Germinal center (tissue), 1 donor: ENCODE results near the gene RALGAPA1.
"Not testable (repeated sequence)": the region's sequence is repeated elsewhere in the genome, so short reads cannot be mapped to it uniquely, and the experiment has no call there.

Experiments
- DNase-seq: peaks from one replicate; pipeline ENCODE4 v3.0.0; 2012; ENCODE audit warnings: mixed read lengths, low spot score

RALGAPA1 gene

DNA sequence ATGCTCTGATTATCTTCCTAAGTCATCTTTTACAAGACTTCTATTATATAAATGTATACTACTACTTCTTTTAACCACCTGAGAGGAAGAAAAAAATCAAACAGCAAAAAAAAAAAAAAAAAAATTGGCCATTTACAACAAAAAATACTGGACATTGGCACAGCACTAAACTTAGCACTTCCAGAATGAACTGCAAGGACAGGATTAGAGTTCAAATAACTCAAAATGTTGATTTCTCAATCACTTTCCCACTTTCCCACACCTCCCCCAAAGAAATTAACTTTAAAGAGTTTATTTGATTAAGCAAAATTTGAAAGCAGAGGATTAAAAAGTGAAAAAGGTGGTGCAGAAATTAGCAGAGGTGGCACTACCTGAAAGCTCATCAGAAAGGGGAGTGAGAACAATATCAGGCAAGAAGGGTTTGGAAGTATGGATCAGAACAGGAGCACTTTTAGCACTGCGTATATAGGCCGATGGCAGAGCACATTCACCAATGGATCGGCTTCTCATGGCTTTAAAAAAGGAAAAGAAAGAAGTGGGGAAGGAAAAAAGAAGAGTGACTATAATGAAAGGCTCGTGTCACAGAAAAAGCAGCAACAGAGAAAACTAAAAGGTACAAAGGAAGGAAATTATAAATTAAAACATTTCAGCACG is 109.2 kb downstream of the RALGAPA1 start:
- no peak for DNase-seq

DNA sequence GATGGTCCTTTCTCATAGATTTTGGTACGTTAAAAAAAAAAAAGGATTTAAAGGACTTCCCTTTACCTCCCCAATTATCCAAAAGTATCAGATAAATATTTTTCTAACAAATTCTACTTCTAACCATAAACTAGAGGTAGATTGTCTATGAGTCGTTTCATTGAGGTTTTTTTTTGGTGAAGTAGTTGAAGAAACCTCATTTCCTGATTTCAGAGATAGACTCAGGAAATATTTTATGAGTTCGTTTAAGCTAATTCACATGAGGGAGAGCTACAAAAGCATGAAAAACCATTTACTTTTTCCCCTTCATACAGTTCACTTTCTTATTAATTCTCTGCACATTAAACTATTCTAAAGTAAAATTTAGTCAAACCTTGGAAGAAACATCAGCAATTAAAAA is 112.5 kb downstream of the RALGAPA1 start:
- DNase-seq: no peak

DNA sequence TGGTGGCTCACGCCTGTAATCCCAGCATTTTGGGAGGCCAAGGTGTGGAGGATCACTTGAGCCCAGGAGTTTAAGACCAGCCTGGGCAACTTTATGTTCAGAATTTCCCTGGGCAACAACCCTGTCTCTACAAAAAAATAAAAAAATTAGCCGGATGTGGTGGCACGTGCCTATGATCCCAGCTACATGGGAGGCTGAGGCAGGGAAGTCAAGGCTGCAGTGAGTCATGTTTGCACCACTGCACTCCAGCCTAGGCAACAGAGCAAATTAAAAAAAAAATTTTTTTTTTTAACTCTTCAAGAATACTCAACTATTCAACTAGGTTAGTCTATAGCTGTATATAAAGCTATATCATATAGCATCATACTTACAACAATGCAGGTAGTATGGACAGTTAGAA is 113.0 kb downstream of the RALGAPA1 start:
- DNase-seq: no peak

DNA sequence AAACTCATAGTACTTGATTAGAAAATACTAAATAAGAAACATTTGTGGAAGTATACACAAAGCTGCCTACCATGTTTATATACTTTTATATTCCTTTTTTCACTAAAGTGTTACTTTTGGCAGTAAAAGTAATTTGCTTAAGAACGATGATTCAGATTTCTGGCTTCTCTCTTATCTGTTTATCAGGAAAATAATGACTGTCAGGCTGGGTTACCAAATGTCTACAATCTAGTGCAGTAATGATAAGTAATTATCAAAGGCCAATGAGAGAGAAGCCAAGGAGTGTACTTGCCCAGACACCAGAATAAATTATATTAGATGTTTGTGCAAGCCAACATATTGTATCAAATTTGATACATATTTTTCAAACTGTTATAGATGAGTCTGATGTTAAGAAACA is 113.4 kb downstream of the RALGAPA1 start:
- DNase-seq: no peak

DNA sequence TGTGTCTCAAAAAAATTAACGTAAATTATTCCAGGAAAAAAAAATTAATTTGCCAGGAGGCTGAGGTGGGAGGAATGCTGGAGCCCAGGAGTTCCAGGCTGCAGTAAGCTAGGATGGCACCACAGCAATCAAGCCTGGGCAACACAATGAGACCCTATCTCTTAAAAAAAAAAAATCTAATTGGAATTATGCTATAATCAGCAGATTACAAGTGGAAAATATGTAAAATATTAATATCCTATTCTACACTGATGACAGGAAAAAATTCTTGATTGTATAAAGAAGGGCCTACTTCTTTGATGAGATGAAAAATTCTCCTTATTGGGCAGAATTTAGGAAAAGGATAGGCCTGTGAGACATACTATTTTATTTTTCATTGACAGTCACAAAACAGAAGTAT is 114.0 kb downstream of the RALGAPA1 start:
- DNase-seq: no peak

DNA sequence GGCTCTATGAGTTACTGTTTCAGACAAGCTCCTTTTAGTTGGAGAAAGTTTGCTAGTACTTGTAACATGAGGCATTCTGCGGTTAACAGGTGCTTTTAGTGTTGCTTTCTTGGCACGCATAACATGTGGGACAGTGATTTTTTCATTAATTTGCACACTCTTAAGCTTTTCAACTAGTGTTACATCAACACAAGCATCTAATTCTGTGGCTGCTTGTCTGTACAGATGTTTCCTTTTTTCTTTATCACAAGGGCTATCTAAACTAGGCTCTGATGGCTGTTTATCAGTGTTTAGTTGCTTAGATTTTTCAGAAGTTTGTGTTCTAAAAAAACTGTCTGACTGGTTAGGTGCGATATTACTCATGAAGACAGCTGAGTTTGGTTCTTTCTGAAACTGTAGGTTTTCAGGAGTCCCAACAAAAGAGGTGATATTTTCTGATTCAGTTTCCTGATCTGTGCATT is 120.1 kb downstream of the RALGAPA1 start:
- DNase-seq: no peak

DNA sequence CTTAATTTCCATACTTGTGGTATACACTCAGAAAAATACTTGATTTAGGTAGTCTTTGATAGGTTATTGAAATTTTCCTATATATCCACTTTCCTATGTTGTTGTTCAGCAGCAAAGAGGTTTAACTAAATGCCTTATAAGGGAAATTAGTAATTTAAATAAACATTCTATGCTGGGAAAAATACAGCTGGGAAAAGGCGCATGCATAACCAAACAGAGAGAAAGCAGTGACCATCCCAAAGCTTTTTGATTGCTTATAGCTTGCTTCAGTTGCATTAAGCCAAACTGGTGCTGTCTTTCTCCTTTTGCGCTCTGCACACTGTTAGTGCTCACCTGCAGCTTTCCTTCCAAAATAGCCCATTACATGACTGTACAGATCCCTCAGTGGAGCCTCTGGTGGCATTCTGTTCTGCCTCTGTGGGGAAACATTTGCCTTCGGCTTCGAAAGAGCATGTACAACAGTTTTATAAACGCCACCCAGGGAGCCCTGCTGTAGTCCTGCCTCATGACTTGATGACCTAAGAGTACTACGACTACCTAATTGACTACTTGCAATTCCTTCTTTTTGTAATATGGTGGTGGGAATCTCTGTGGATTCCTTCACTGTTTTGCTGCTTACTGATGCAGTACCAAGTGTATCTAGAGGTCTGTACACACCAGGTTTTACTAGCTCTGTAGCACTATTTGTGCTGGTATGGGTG is 120.8 kb downstream of the RALGAPA1 start:
- no peak for DNase-seq

DNA sequence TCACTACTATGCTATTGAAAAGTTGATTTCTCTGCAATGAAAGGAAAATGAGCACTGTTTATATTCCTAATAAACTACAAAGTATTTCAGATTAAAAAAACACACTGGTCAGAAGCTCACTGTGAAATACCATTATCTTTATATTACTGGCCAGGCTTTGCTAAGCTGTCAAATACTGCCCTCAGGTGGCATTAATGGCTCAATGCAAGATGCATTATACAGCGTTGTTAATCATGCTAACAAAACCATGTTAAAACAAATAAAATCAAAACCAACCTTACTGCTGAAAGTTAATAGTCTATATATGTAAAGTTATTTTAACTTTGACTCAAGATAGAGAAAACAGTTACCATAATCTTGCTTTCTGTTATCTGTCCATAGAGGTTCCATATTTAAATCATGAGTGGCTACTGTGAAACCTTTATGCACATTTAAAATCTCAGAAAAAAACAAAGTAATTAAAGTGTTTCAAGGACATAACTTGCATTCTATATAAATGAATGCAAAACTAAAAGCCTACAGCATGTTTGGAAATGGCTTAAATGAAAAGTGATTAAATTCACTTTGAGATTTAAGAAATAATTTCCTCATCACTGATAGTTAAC is 121.7 kb downstream of the RALGAPA1 start:
- peak; percentile 26 for DNase-seq

DNA sequence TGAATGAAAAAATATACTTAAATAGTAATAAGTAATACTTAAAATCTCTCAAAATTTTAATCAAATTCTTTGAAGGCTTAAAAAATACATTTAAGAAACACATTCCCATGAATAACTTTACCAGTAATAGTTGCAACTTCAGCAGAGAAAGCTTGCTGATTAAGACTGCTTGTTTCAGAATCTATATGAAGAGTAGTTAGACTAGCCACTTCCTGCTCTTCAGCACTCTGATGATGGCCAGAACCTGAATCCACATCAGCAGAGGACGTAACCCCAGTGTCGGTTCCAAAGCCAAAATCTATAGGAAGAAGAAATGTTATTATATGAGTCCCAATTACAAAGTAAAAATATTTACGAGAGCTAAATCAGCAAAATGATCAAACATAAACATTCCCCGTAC is 125.4 kb downstream of the RALGAPA1 start:
- not testable (repeated sequence) for DNase-seq

DNA sequence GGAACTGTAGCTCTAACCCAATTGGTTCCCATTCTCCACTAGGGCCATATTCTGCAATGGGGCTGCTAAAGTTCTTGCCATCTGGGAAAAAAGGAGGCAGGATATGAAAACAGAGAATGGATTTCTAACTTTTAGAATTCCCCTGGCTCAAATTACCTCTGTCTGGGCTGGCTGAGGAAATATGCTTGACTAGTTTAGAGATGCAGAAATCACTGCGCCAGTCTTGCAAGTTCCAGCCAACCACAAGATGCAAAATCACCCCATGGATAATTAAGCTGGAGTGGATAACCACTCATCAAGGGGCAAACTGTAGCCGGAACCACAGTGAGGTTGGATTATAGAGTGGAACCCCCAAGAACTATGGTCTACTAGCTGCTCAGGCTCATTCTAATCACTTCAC is 126.3 kb downstream of the RALGAPA1 start:
- DNase-seq: no peak

DNA sequence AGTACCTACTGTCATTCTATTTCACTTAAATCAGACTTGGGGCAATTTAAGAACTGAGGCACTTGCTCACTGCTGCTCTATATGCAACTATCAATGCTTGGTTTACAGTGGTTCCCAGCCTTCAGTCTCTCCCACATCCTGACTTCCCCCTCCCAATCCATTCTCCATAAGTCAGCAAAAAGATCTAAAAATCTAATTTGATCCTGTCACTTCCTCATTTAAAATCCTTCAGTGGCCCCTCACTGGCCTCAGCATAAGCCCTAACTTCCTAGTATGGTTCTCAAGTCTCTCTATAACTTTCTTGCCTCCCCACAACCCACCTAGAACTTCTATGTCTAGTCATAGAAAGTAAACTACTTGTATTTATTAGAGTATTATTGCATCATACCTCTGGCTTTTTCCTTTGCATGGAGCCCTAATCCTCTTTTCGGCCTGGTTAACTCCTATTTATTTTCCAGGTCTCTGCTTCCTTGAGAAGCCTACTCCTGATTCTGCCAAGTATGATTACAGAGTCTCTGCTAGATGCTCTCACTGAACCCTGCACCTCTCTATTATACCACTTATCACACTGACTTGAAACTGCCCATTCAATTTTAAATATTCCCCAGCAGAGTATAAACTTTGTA is 130.6 kb downstream of the RALGAPA1 start:
- no peak for DNase-seq

DNA sequence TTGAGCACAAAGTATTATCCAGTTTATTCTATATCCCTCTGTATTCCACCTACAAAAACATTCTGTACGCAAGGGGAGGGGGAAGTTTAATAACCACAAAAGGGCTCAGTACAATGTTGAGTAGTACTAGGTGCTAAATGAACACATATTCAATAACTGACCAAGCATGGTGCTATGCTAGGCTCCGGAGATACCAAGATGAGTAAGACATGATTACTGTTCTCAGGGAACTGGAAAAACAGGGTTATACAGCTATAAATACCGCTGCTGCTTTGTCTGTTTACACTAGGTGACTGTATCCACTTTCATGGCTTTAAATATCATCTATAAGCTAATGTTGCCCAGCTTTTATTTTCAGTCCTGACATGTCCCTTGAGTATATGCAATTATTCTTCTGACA is 139.3 kb downstream of the RALGAPA1 start:
- DNase-seq: no peak

DNA sequence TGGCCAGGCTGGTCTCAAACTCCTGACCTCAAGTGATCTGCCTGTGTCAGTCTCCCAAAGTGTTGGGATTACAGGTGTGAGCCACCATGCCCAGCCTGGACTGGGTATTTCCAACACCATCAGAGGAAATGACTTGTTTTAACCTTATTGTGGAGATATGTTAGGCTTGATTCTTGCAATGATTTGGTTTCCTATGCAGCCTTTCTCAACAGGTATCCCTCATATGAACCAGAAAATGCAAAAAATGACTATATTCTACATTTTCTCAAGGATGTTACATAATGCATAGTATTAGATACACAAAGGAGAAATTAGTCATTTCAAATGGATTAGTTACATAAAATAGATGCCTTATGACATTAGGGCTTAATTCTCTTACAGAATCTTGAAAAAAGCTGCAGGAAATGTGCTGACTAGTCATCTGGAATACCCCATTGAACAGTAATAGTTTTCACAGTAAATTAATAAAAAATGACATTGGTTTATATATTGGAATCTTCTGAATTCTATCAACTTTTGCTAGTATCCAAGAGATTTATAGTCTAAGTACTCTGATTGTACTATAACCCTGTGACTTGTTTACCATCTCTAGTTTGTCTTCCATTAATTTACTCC is 142.6 kb downstream of the RALGAPA1 start:
- no peak for DNase-seq

DNA sequence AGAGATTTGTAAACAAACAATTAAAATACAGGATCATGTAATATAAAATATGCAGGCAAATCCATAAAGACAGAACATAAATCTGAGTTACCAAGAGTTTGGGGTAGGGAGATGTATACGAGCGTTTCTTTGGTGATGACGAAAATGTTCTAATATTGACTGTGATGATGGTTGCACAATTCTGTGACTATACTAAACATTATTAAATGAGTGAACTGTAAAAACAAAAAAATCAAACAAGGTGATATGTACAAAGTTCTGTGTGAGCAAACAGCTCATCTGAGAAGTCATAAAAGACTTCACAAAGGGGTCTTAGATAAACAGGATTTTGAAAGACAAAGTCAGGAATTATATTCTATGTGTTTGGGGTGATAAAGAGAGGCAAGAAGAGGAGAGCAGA is 147.2 kb downstream of the RALGAPA1 start:
- DNase-seq: no peak

DNA sequence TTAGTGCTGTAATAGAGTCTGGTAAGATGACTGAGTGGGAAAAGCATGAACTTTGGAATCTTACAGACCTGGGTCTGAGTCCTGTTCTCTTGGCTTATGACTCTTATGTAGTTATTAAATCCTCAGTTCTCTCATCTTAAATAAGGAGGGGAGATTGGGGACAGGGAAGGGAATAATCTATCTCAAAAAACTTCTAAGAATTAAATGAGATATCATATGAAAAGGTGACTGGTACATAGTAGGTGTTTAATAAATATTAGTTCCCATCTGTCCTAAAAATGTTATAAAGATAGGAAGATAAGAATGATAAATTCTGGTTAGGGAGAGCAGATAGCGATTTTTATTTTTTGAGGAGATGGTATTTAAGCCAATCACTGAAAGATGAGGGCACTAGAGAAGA is 156.1 kb downstream of the RALGAPA1 start:
- DNase-seq: no peak

DNA sequence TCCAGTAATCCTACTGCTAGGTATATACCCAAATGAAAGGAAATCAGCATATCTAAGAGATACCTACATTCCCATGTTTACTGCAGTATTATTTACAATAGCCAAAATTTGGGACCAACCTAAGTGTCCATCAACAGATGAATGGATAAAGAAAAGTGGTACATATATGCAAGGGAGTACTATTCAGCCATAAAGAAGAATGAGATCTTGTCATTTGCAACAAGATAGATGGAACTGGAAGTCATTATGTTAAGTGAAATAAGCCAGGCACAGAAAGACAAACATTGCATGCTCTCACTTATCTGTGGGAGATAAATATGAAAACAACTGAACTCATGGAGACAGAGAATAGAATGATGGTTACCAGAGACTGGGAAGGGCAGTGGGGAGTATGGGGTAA is 165.6 kb downstream of the RALGAPA1 start:
- DNase-seq: no peak

DNA sequence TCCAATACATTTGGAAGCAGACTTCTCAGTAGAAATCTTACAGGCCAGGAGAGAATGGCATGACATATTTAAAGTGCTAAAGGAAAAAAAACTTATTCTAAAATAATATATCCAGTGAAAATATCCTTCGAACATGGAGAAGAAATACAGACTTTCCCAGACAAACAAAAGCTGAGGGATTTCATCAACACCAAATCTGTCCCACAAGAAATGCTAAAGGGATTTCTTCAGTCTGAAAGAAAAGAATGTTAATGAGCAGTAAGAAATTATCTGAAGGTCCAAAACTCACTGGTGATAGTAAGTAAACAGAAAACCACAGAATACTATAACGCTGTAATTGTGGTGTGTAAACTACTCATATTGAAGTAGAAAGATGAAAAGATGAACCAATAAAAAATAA is 171.2 kb downstream of the RALGAPA1 start:
- no peak for DNase-seq

DNA sequence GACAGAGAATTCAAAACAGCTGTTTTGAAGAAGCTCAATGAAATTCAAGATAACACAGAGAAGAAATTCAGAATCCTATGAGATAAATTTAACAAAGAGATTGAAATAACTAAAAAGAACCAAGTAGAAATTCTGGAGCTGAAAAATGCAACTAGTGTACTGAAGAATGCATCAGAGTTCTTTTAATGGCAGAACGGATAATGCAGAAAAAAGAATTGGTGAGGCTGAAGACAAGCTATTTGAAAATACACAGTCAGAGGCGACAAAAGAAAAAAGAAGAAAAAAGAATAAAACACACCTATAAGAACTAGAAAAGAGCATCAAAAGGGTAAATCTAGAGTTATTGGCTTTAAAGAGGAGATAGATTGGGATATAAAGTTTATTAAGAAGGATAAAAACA is 171.8 kb downstream of the RALGAPA1 start:
- no peak for DNase-seq

DNA sequence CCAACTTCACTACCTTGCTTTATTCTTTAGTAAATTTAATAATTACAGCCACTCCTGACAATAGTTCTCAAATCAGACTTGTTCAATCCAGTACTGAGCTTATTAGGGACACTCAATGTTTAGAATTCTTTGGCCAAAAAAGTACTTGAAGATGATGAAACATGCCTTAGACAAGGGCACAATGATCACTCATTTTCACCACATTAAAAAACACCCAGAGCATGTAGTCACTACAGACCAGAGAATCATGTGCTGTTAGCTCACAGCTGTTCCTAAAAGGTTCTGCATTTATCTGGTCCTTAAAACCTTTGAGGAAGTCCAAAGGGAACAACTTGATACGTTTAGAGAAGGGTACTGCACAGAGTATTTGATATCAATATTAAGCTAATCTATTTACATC is 176.4 kb downstream of the RALGAPA1 start:
- DNase-seq: no peak

DNA sequence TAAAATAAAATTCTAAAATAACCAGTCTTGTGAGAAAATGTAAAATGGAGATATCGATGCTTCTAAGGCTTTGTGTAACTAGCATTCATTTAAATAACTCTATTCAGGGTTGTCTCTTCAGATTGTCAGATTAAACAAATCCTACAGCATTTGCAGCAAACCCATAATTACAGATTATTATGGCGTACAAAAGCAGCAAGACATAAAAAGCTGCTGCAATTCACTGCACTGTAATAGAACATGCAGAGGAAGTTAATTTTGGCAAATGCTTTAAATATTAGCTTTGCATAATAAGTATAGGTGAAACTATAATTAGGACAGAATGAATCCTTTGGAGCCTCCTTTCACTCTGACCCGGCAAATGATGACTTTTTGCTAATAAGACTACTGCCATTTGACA is 176.8 kb downstream of the RALGAPA1 start:
- no peak for DNase-seq

DNA sequence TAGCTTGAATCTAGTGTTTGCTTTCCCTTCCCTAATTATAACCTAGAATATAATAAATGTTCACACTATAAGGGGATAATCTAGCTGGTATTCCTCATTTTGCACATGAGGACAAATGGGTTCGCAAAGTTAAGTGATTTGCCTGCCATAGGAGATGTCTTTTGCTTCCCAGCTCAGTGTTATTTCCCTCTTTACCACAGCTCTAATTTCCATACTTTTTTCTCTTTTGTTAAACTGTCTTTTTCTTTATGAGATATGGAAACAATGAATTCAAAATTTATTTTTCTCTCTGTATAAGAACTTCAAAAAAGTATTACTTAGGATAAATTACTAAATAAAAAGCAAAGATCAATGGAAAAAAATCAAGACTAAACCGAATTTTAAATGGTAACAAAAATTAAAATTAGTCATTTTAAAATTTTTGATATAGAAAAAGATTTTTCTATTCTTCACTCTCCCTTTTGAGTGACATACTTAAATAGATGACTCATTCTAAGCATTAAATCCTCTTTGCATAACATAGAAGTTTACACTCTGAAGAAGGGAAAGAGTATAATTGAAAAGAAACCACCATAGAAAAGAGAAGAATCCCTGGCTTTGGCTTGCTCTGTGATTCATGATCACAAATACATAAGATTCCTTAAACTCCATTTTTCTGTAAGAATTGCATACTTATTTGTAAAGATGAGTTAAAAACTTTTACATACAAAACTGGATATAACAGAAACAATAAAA is 177.9 kb downstream of the RALGAPA1 start:
- DNase-seq: no peak

DNA sequence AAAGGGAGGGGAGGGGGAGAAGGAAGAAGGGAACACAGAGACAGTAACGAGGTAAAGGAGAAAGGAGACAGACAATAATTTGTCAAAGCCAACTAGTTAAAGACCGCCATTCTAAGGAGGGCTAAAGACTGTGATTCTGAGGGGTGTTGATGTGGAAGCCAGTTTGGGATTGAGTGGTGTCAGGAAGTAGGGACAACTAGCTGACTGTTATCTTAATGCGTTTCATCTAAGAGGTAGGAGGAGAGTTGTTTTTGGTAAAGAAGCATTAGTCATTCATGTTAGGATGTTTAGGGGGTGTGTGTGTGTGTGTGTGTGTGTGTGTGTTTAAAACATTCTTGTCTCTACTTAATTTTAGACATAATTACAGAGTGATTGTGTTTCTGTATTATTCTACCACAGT is 180.1 kb downstream of the RALGAPA1 start:
- DNase-seq: no peak
